H1 (cell line): ENCODE results near the gene FRMD3. TPM values are rescaled to one million over a fixed set of nuclear protein-coding genes. Genes with fewer than 3 reads are reported as not detected.

Experiments
- TEAD4 ChIP-seq: IDR thresholded peaks from 2 replicates; pipeline ENCODE4 v1.6.1; 2012; ENCODE audit warnings: low read depth, low read length, inconsistent platforms, mixed read lengths
- polyA plus RNA-seq, 7 experiments: library from polyadenylated mRNA; depleted of rRNA in 3 of 7; stranded (reverse) in 5 of 7; unstranded in 2 of 7; fragments of >200 nt in 5 of 7; fragments of 200-250 nt in 2 of 7; gene quantifications; 1 replicate in 5 of 7; 2 replicates in 1 of 7; 4 replicates in 1 of 7; pipeline versions ENCODE4 v1.2.1 to v1.2.3, GENCODE V29; 2011 to 2013; ENCODE audit warnings: missing spikeins in 2 of 7, mixed read lengths in 2 of 7
- total RNA-seq: library from RNA; stranded (reverse); fragmentation: NEBNext Ultra II Directional; extraction: Animal tissue kit (Norgen Biotek cat#: 25700); gene quantifications from 2 replicates; pipeline ENCODE4 v1.2.1, GENCODE V29; 2021
- TF ChIP-seq, protein P1 (sequence below): fragments of 300-600 bp; sonication (generic); IDR thresholded peaks from 2 replicates; pipeline ENCODE4 v1.7.1; 2012; ENCODE audit warnings: low read length, moderate library complexity, mild to moderate bottlenecking, inconsistent platforms; ENCODE audit not compliant: insufficient replicate concordance
- TF ChIP-seq, protein P2 (sequence below): IDR thresholded peaks from 2 replicates; pipeline ENCODE4 v1.6.1; 2012; ENCODE audit warnings: inconsistent platforms

Gene FRMD3
- total and polyA plus RNA-seq, 2 of the 8 experiments (the other 6 are each of a cell fraction or from before 2014, with no cell fraction given) = 0.15 to 1.4 TPM

GRCh38 chr9:83441390-83441789, 96.8 kb downstream of the FRMD3 start (continued):
- TF ChIP-seq, protein P1, sequence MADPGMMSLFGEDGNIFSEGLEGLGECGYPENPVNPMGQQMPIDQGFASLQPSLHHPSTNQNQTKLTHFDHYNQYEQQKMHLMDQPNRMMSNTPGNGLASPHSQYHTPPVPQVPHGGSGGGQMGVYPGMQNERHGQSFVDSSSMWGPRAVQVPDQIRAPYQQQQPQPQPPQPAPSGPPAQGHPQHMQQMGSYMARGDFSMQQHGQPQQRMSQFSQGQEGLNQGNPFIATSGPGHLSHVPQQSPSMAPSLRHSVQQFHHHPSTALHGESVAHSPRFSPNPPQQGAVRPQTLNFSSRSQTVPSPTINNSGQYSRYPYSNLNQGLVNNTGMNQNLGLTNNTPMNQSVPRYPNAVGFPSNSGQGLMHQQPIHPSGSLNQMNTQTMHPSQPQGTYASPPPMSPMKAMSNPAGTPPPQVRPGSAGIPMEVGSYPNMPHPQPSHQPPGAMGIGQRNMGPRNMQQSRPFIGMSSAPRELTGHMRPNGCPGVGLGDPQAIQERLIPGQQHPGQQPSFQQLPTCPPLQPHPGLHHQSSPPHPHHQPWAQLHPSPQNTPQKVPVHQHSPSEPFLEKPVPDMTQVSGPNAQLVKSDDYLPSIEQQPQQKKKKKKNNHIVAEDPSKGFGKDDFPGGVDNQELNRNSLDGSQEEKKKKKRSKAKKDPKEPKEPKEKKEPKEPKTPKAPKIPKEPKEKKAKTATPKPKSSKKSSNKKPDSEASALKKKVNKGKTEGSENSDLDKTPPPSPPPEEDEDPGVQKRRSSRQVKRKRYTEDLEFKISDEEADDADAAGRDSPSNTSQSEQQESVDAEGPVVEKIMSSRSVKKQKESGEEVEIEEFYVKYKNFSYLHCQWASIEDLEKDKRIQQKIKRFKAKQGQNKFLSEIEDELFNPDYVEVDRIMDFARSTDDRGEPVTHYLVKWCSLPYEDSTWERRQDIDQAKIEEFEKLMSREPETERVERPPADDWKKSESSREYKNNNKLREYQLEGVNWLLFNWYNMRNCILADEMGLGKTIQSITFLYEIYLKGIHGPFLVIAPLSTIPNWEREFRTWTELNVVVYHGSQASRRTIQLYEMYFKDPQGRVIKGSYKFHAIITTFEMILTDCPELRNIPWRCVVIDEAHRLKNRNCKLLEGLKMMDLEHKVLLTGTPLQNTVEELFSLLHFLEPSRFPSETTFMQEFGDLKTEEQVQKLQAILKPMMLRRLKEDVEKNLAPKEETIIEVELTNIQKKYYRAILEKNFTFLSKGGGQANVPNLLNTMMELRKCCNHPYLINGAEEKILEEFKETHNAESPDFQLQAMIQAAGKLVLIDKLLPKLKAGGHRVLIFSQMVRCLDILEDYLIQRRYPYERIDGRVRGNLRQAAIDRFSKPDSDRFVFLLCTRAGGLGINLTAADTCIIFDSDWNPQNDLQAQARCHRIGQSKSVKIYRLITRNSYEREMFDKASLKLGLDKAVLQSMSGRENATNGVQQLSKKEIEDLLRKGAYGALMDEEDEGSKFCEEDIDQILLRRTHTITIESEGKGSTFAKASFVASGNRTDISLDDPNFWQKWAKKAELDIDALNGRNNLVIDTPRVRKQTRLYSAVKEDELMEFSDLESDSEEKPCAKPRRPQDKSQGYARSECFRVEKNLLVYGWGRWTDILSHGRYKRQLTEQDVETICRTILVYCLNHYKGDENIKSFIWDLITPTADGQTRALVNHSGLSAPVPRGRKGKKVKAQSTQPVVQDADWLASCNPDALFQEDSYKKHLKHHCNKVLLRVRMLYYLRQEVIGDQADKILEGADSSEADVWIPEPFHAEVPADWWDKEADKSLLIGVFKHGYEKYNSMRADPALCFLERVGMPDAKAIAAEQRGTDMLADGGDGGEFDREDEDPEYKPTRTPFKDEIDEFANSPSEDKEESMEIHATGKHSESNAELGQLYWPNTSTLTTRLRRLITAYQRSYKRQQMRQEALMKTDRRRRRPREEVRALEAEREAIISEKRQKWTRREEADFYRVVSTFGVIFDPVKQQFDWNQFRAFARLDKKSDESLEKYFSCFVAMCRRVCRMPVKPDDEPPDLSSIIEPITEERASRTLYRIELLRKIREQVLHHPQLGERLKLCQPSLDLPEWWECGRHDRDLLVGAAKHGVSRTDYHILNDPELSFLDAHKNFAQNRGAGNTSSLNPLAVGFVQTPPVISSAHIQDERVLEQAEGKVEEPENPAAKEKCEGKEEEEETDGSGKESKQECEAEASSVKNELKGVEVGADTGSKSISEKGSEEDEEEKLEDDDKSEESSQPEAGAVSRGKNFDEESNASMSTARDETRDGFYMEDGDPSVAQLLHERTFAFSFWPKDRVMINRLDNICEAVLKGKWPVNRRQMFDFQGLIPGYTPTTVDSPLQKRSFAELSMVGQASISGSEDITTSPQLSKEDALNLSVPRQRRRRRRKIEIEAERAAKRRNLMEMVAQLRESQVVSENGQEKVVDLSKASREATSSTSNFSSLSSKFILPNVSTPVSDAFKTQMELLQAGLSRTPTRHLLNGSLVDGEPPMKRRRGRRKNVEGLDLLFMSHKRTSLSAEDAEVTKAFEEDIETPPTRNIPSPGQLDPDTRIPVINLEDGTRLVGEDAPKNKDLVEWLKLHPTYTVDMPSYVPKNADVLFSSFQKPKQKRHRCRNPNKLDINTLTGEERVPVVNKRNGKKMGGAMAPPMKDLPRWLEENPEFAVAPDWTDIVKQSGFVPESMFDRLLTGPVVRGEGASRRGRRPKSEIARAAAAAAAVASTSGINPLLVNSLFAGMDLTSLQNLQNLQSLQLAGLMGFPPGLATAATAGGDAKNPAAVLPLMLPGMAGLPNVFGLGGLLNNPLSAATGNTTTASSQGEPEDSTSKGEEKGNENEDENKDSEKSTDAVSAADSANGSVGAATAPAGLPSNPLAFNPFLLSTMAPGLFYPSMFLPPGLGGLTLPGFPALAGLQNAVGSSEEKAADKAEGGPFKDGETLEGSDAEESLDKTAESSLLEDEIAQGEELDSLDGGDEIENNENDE = no peak
- TF ChIP-seq, protein P2, sequence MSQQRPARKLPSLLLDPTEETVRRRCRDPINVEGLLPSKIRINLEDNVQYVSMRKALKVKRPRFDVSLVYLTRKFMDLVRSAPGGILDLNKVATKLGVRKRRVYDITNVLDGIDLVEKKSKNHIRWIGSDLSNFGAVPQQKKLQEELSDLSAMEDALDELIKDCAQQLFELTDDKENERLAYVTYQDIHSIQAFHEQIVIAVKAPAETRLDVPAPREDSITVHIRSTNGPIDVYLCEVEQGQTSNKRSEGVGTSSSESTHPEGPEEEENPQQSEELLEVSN = no peak
- no peak for TF ChIP-seq TEAD4
